Neural progenitor cell (in vitro differentiated cells): Measurements from ENCODE around the gene PRPS2. TPM values are rescaled to one million over a fixed set of nuclear protein-coding genes. Genes with fewer than 3 reads are reported as not detected.

Experiments used
- DNase-seq: peaks from one replicate; pipeline ENCODE4 v3.0.0-alpha.2; 2016; ENCODE audit warnings: low spot score
- H2AFZ ChIP-seq: fragments of 200-600 bp; sonication (generic); replicated peaks from 2 replicates; pipeline ENCODE4 v1.6.1; 2016; ENCODE audit warnings: antibody characterized with exemption
- H3F3A ChIP-seq: fragments of 200-600 bp; sonication (generic); 2 replicates; pipeline ENCODE4 v1.6.1; 2016; ENCODE audit warnings: antibody characterized with exemption, low read depth
- H3K27ac ChIP-seq: fragments of 200-600 bp; sonication (generic); 2 replicates; pipeline ENCODE4 v1.5.1; 2016; ENCODE audit warnings: mild to moderate bottlenecking
- H3K27me3 ChIP-seq: fragments of 200-600 bp; sonication (generic); 2 replicates; pipeline ENCODE4 v1.6.1; 2016; ENCODE audit warnings: mild to moderate bottlenecking, moderate library complexity
- H3K36me3 ChIP-seq: fragments of 200-600 bp; sonication (generic); 2 replicates; pipeline ENCODE4 v1.5.1; 2016
- H3K4me1 ChIP-seq: fragments of 200-600 bp; sonication (generic); 2 replicates; pipeline ENCODE4 v1.6.1; 2016; ENCODE audit warnings: mixed run types
- H3K4me2 ChIP-seq: fragments of 200-600 bp; sonication (generic); 2 replicates; pipeline ENCODE4 v1.6.1; 2016
- H3K4me3 ChIP-seq: fragments of 200-600 bp; sonication (generic); 2 replicates; pipeline ENCODE4 v1.5.1; 2016
- H3K79me2 ChIP-seq: fragments of 200-600 bp; sonication (generic); 2 replicates; pipeline ENCODE4 v1.6.1; 2016; ENCODE audit warnings: low read depth
- H3K9ac ChIP-seq: fragments of 200-600 bp; sonication (generic); 2 replicates; pipeline ENCODE4 v1.6.1; 2016
- H3K9me3 ChIP-seq: fragments of 200-600 bp; sonication (generic); 2 replicates; pipeline ENCODE4 v1.5.1; 2016; ENCODE audit warnings: low read depth
- H4K20me1 ChIP-seq: fragments of 200-600 bp; sonication (generic); 2 replicates; pipeline ENCODE4 v1.6.1; 2016; ENCODE audit warnings: low read depth
- H3K27ac Mint-ChIP-seq: 3 replicates; pipeline ENCODE4 v1.8.0; 2021; ENCODE audit warnings: mixed read lengths
- H3K27me3 Mint-ChIP-seq: 2 replicates; pipeline ENCODE4 v1.8.0; 2022; ENCODE audit warnings: low read depth, mild to moderate bottlenecking, inconsistent platforms, moderate library complexity, mixed read lengths; ENCODE audit not compliant: insufficient read depth
- H3K36me3 Mint-ChIP-seq: 3 replicates; pipeline ENCODE4 v1.8.0; 2021; ENCODE audit warnings: mixed read lengths
- H3K4me1 Mint-ChIP-seq: 3 replicates; pipeline ENCODE4 v1.8.0; 2021; ENCODE audit warnings: mixed read lengths
- H3K4me3 Mint-ChIP-seq: 3 replicates; pipeline ENCODE4 v1.8.0; 2021; ENCODE audit warnings: mild to moderate bottlenecking, moderate library complexity, mixed read lengths
- H3K9me3 Mint-ChIP-seq: 3 replicates; pipeline ENCODE4 v1.8.0; 2020; ENCODE audit warnings: mixed read lengths
- CTCF ChIP-seq: fragments of 200-600 bp; sonication (generic); IDR thresholded peaks from 2 replicates; pipeline ENCODE4 v1.5.1; 2017; ENCODE audit warnings: antibody characterized with exemption, mild to moderate bottlenecking
- EZH2 ChIP-seq: fragments of 200-600 bp; sonication (generic); IDR thresholded peaks from 2 replicates; pipeline ENCODE4 v1.6.1; 2017; ENCODE audit warnings: antibody characterized with exemption, mild to moderate bottlenecking, moderate library complexity
- EZH2phosphoT487 ChIP-seq: fragments of 200-600 bp; sonication (generic); IDR thresholded peaks from 2 replicates; pipeline ENCODE4 v1.6.1; 2017; ENCODE audit warnings: antibody characterized with exemption
- total RNA-seq: library from RNA; depleted of rRNA; stranded (reverse); fragments of >200 nt; gene quantifications from 2 replicates; pipeline ENCODE4 v1.2.3, GENCODE V29; 2015; ENCODE audit warnings: low replicate concordance

Gene PRPS2
- total RNA-seq, 1 donor from 2014 or later, result 32.2 TPM

- no peak overlapping the region for H3K4me3 ChIP-seq
- peaks cover 46% of the 10 kb centered on the region for H3K79me2 ChIP-seq
- TF ChIP-seq EZH2, result no peak
- no peak for TF ChIP-seq EZH2phosphoT487
- no peak for TF ChIP-seq CTCF
- no peak overlapping the region for H3K9ac ChIP-seq
- no peak overlapping the region for H2AFZ ChIP-seq
- no peak overlapping the region for H3K4me3 Mint-ChIP-seq
- H3K4me1 ChIP-seq, result no peaks in the 10 kb centered on the region
- H3K9me3 Mint-ChIP-seq, result peaks cover 11% of the 10 kb centered on the region
- H3K9me3 ChIP-seq, result no peaks in the 10 kb centered on the region
- H3K4me2 ChIP-seq, result no peak overlapping the region
- no peaks in the 10 kb centered on the region for H3K36me3 ChIP-seq
- DNase-seq, result no peak
- no peaks in the 10 kb centered on the region for H3F3A ChIP-seq
- no peak overlapping the region for H3K27ac Mint-ChIP-seq
- H3K27me3 Mint-ChIP-seq, result peaks cover 7% of the 10 kb centered on the region
- H3K27me3 ChIP-seq, result peaks cover 14% of the 10 kb centered on the region
- peaks cover 4% of the 10 kb centered on the region for H4K20me1 ChIP-seq
- H3K4me1 Mint-ChIP-seq, result peaks cover 7% of the 10 kb centered on the region
- H3K36me3 Mint-ChIP-seq, result peaks cover 16% of the 10 kb centered on the region
- H3K27ac ChIP-seq, result no peak overlapping the region
Observed at GRCh38 chrX:12794654-12795053, 3.4 kb downstream of the PRPS2 start.

- peaks cover 10% of the 10 kb centered on the region for H3K36me3 Mint-ChIP-seq
- H3K27ac Mint-ChIP-seq, result no peak overlapping the region
- H2AFZ ChIP-seq, result no peak overlapping the region
- no peak overlapping the region for H3K27ac ChIP-seq
- H4K20me1 ChIP-seq, result no peaks in the 10 kb centered on the region
- no peak for DNase-seq
- no peaks in the 10 kb centered on the region for H3K4me1 ChIP-seq
- no peak overlapping the region for H3K4me3 ChIP-seq
- no peak overlapping the region for H3K9ac ChIP-seq
- H3K27me3 Mint-ChIP-seq, result no peaks in the 10 kb centered on the region
- H3K4me1 Mint-ChIP-seq, result no peaks in the 10 kb centered on the region
- peaks cover 2% of the 10 kb centered on the region for H3K9me3 ChIP-seq
- no peaks in the 10 kb centered on the region for H3K36me3 ChIP-seq
- TF ChIP-seq EZH2 (no peak), EZH2phosphoT487 (no peak), CTCF (no peak)
- no peaks in the 10 kb centered on the region for H3K27me3 ChIP-seq
- no peak overlapping the region for H3K4me2 ChIP-seq
- no peaks in the 10 kb centered on the region for H3F3A ChIP-seq
- H3K79me2 ChIP-seq, result peaks cover 26% of the 10 kb centered on the region
- H3K9me3 Mint-ChIP-seq, result peaks cover 2% of the 10 kb centered on the region
- no peak overlapping the region for H3K4me3 Mint-ChIP-seq
Observed at GRCh38 chrX:12798601-12799000, 7.4 kb downstream of the PRPS2 start.

- Mint-ChIP-seq H3K36me3 (peaks cover 12% of the 10 kb centered on the region), H3K9me3 (peaks cover 2% of the 10 kb centered on the region), H3K27me3 (no peaks in the 10 kb centered on the region), H3K27ac (no peak overlapping the region), H3K4me1 (no peaks in the 10 kb centered on the region), H3K4me3 (no peak overlapping the region)
- no peak for DNase-seq
- Histone ChIP-seq H2AFZ (no peak overlapping the region), H3K27ac (no peak overlapping the region), H3K4me3 (no peak overlapping the region), H3K9me3 (peaks cover 2% of the 10 kb centered on the region), H3F3A (no peaks in the 10 kb centered on the region), H3K4me1 (no peaks in the 10 kb centered on the region), H4K20me1 (no peaks in the 10 kb centered on the region), H3K36me3 (no peaks in the 10 kb centered on the region), H3K79me2 (peaks cover 22% of the 10 kb centered on the region), H3K9ac (no peak overlapping the region), H3K27me3 (no peaks in the 10 kb centered on the region), H3K4me2 (no peak overlapping the region)
- TF ChIP-seq CTCF, result no peak
- TF ChIP-seq EZH2phosphoT487, result no peak
- no peak for TF ChIP-seq EZH2
Observed at GRCh38 chrX:12799118-12799517, 7.9 kb downstream of the PRPS2 start.
